Right cardiac atrium (tissue), 5 donors: ENCODE measurements around the gene CSF1R. TPM values are rescaled to one million over a fixed set of nuclear protein-coding genes. Genes with fewer than 3 reads are reported as not detected.
"Not testable (repeated sequence)": the region's sequence is repeated elsewhere in the genome, so short reads cannot be mapped to it uniquely, and the experiment has no call there.

Experiments
- ATAC-seq, 2 donors: fragments of 200-7000 bp; cut with Tn5 transposase; one replicate each; pipeline versions ENCODE4 v1.8.0 to v1.9.1; 2020; ENCODE audit warnings: moderate library complexity in 2 of 2, mild to moderate bottlenecking in 1 of 2
- DNase-seq, 3 donors: peaks; one replicate each; pipeline ENCODE4 v3.0.0-alpha.2; 2020
- H3K27ac ChIP-seq: one replicate; pipeline ENCODE4 v1.5.1; 2013; ENCODE audit warnings: mild to moderate bottlenecking, low read length, control low read depth, moderate library complexity
- H3K27me3 ChIP-seq: one replicate; pipeline ENCODE4 v1.6.1; 2013; ENCODE audit not compliant: control insufficient read depth, insufficient read depth
- H3K4me1 ChIP-seq: one replicate; pipeline ENCODE4 v1.6.1; 2013; ENCODE audit warnings: low read length; ENCODE audit not compliant: control insufficient read depth, insufficient read depth
- H3K4me3 ChIP-seq: one replicate; pipeline ENCODE4 v1.5.1; 2013; ENCODE audit warnings: low read length, control low read depth
- H3K9me3 ChIP-seq: one replicate; pipeline ENCODE4 v1.6.1; 2013; ENCODE audit warnings: low read length; ENCODE audit not compliant: control insufficient read depth
- WGBS: extraction: QIAGEN DNeasy Blood & Tissue Kit; methylation state at CpG from one replicate; pipeline ENCODE4 v1.1.7; 2013; 5-methylcytosine and 5-hydroxymethylcytosine counted together
- intact Hi-C, 4 donors: fragments of 100-400 bp; cut with DNase I; formaldehyde crosslinking; loops; one replicate each; pipeline versions ENCODE4 v1.11.0 to v1.14.0; 2022 to 2023
- polyA plus RNA-seq: library from polyadenylated mRNA; stranded (reverse); fragments of 200-250 nt; gene quantifications from one replicate; pipeline ENCODE4 v1.2.3, GENCODE V29; 2013
- total RNA-seq, 4 donors: library from RNA; stranded (reverse); fragmentation: NEBNext Ultra II Directional; extraction: Animal tissue kit (Norgen Biotek cat#: 25700); gene quantifications; one replicate each; pipeline ENCODE4 v1.2.1, GENCODE V29; 2021
- donor health status: healthy with polysubstance abuse.
- donor health status: DM: no; HTN: yes; CAD: no.
- donor health status: DM: no; HTN: no; CAD: no.
- donor health status: DM: no; HTN: yes; CAD: no; lungs with severe emphysema.
- donor health status: DM: yes; HTN: yes; CAD: no.

The CSF1R gene
- total and polyA plus RNA-seq, 5 donors = 4.5 to 31.6 (median 24.0) TPM

DNA sequence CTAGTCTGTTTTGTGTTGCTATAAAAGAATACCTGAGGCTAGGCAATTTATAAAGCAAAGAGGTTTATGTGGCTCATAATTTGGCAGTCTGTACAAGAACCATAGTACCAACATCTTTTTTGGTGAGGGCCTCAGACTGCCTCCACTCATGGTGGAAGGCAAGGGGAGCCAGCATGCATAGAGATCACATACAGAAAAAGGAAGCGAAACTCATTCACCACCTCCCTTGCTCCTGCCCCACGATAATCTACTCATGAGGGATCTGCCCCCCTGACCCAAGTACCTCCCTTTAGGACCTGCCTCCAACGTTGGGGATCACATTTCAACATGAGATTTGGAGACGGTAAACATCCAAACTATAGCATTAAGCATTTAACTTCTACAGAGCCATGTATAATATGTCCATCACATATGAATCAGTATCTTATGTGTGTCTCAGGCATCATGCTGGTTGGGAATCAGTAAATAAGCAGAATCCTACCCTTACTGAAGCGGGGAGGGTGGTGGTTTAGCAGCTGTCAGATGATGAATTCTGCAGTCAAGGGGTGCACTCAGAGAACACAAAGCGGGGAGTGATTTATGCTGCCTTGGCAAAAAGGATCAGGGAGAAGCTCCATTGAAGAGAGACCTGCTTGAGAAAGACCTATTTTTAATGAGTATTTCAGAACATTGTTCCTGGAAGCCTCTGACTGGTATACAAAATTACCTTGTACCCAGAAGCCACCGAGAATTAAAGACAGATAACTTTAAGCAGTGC is 51.0 kb downstream of the CSF1R start:
- ATAC-seq (no peak), DNase-seq (no peak)
- intact Hi-C loops = loop anchor here in 1 of 4 donors (10.0 kb wide), 1 partner anchor 189 kb away; no protein-coding TSS in a partner anchor
- Histone ChIP-seq H3K9me3 (no peaks in the 10 kb centered on the region), H3K4me1 (no peaks in the 10 kb centered on the region), H3K4me3 (no peak overlapping the region), H3K27ac (no peak overlapping the region), H3K27me3 (no peaks in the 10 kb centered on the region)
- 83% methylated on average over 7 of the region's 7 CpGs for WGBS

DNA sequence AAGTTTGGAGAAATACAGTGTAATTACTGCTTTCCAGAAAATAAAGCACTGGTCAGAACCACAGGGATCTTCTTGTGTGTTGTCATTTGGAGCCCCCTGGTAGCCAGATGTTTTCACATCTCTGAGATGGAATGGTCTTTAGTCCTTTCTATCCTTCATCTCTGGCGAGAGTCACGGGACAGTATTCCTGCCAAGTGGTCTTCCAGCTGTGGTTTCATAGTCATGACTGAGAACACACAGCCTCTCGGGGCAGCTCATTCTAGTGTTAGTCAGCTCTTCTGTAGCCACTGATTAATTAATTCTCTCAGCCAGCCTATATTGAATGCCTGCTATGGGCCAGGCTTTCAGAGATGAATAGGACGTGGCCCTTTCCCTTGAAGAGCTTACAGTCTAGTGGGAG is 51.7 kb downstream of the CSF1R start:
- H3K27ac ChIP-seq = no peak overlapping the region
- H3K27me3 ChIP-seq = no peaks in the 10 kb centered on the region
- no peaks in the 10 kb centered on the region for H3K4me1 ChIP-seq
- 74% methylated on average over 4 of the region's 4 CpGs for WGBS
- H3K4me3 ChIP-seq = no peak overlapping the region
- ATAC-seq (no peak), DNase-seq (no peak)
- no peaks in the 10 kb centered on the region for H3K9me3 ChIP-seq
- intact Hi-C loops = loop anchor here in 1 of 4 donors (10.0 kb wide), 1 partner anchor 190 kb away; no protein-coding TSS in a partner anchor

DNA sequence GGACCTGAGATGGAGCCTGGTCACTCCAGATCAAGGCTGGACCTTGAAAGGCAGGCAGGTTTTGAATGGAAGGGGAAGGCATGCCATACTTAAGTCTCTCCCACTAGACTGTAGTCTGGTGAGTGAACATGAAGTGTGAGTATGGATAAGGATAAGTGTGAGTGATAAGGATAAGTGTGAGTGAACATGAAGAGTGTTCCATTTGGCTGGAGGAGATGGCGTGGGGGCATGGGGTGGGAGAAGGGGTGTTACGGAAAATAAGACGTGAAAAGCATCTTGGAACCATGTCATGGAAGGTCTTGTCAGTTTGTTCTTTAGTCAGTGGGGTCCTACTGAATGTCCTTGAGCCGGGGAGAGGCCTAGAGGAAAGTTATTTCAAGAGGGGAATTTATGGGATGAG is 53.0 kb downstream of the CSF1R start:
- Histone ChIP-seq H3K4me1 (no peaks in the 10 kb centered on the region), H3K4me3 (no peak overlapping the region), H3K27me3 (no peaks in the 10 kb centered on the region), H3K27ac (no peak overlapping the region), H3K9me3 (no peaks in the 10 kb centered on the region)
- intact Hi-C loops = loop anchor here in 1 of 4 donors (10.0 kb wide), 1 partner anchor 191 kb away; no protein-coding TSS in a partner anchor
- no peak for DNase-seq
- 68% methylated on average over 4 of the region's 4 CpGs for WGBS
- ATAC-seq = peak in 1 of 2 donors; percentile 30

DNA sequence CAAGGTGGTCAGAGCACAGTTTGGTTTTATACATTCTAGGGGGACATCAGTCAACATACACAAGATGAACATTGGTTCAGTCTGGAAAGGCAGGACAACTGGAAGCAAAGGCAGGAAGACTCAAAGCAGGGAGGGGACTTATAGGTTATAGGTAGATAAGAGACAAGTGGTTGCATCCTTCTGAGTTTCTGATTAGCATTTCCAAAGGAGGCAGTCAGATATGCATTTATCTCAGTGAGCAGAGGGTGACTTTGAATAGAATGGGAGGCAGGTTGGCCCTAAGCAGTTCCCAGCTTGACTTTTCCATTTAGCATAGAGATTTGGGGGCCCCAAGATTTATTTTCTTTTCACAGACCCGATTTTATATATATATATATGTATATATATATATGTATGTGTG is 58.3 kb downstream of the CSF1R start:
- H3K9me3 ChIP-seq, H3K27me3 ChIP-seq, H3K4me1 ChIP-seq, H3K27ac ChIP-seq, H3K4me3 ChIP-seq, ATAC-seq, intact Hi-C loops, DNase-seq: not testable (repeated sequence)
- WGBS = 77% methylated on average over 1 of the region's 1 CpG

DNA sequence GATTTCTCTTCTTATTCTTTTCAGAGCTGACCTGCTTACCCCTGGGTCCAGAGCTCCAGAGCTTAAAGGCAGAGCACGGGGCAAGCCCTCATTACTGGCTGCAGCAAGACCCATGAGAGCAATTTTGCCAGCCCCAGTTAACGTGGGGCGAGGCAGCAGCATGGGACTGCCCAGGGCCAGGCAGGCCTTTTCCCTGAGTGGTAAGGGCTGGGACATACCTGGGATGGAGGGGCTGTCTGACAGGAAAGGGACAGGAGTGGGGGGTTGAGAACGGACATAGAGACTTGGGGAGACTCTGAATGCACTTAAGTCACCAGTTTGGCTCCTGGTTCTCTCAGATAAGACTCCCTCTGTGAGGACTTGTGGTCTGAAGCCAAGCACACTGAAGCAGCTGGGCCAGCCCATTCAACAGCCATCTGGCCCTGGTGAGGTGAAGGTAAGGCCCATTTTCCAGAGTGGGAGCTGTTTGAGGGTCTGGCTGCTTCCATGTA is 59.6 kb downstream of the CSF1R start:
- intact Hi-C loops = no loop called here
- Histone ChIP-seq H3K4me1 (no peaks in the 10 kb centered on the region), H3K9me3 (no peaks in the 10 kb centered on the region), H3K27me3 (no peaks in the 10 kb centered on the region), H3K27ac (no peak overlapping the region), H3K4me3 (no peak overlapping the region)
- 71% methylated on average over 4 of the region's 4 CpGs for WGBS
- DNase-seq (no peak), ATAC-seq (peak; percentile 7 to 26)

DNA sequence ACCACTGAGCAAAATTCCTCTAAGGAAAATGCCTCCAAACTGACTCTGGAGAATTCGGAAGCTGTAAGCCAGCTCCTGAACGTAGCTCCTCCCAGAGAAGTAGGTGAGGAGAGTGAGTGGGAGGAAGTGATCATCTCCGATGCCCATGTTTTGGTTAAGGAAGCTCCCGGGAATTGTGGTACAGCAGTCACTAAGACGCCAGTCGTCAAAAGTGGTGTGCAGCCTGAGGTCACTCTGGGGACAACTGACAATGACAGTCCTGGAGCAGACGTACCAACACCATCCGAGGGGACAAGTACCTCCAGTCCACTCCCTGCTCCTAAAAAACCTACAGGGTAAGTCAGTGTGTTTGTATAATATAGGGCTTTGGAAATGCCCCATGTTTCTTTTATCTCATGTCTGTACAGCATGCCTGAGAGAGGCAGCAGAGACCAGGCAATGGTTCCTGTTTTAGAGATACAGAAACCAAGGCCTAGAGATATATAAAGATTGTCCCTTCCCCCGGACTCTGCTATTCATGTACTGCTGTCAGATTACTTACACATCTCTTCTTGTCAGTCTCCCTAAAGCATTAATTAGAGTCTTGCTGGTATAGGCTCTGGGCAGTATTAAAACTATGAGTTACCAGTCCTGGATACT is 61.9 kb downstream of the CSF1R start:
- H3K27ac ChIP-seq = peak overlapping the region; percentile 59
- no peak overlapping the region for H3K4me3 ChIP-seq
- H3K27me3 ChIP-seq = no peaks in the 10 kb centered on the region
- no peaks in the 10 kb centered on the region for H3K9me3 ChIP-seq
- H3K4me1 ChIP-seq = no peaks in the 10 kb centered on the region
- ATAC-seq (no peak), DNase-seq (no peak)
- WGBS = 46% methylated on average over 9 of the region's 9 CpGs
- intact Hi-C loops = no loop called here

DNA sequence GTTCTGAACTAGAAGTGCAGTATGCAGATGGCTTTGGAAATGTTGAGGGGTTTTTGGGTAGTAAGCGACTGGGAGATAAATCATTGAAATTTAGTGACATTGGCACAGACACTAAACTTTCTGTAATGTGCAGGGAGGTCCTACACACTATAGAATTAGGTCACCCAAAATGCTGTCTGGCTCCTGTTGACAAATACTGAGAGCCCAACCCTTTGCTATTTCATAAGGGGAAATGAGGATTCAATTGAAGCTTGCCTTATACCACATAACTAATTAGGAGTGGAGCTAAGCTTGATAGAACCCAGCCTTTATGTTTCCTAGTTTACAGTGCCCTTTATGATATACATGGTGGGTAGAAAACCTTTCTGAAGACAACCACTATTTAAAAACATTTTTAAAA is 63.2 kb downstream of the CSF1R start:
- DNase-seq = no peak
- Histone ChIP-seq H3K27ac (peak overlapping the region; percentile 65), H3K4me3 (no peak overlapping the region), H3K27me3 (no peaks in the 10 kb centered on the region), H3K9me3 (no peaks in the 10 kb centered on the region), H3K4me1 (no peaks in the 10 kb centered on the region)
- intact Hi-C loops = no loop called here
- 89% methylated on average over 1 of the region's 1 CpG for WGBS
- ATAC-seq = no peak

DNA sequence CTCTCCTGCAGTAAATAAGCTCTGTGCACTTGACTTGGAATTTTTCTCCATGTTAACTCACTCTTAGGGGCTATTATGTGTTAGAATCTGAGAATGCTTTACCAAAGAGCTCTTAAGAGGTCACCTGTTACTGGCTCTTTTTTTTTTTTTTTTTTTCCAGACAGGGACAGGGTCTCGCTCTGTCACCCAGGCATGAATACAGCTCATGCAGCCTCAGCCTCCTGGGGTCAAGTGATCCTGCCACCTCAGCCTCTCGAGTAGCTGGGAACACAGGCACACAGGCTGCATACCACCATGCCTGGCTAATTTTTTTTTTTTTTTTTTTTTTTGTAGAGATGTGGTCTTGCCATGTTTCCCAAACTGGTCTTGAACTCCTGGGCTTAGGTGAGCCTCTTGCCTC is 63.7 kb downstream of the CSF1R start:
- 66% methylated on average over 2 of the region's 2 CpGs for WGBS

DNA sequence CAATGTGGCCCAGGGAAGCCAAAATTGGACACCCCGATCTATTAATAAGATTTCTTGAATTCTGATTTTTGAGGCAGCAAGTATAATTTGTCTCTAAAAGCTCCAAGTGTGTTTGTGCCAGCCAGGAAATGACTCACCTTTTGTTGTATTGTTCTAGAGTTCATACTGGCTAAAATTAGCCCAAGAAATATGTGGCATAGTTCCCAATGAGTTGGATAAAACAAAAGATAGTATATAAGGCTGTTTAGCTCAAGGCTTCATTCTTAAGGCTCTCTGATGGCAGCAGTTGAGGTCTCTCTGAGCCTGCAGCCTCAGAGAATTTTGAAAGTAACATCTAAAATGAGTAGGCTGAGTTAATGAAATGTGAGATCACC is 64.2 kb downstream of the CSF1R start:
- ATAC-seq = peak; percentile 69 to 84

More for the DNA sequence above, 63.7 kb downstream of the CSF1R start:
- Histone ChIP-seq H3K27me3 (no peaks in the 10 kb centered on the region), H3K9me3 (no peaks in the 10 kb centered on the region), H3K27ac (peak overlapping the region; percentile 78), H3K4me3 (no peak overlapping the region), H3K4me1 (no peaks in the 10 kb centered on the region)
- no peak for DNase-seq
- no peak for ATAC-seq
- intact Hi-C loops = no loop called here

DNA sequence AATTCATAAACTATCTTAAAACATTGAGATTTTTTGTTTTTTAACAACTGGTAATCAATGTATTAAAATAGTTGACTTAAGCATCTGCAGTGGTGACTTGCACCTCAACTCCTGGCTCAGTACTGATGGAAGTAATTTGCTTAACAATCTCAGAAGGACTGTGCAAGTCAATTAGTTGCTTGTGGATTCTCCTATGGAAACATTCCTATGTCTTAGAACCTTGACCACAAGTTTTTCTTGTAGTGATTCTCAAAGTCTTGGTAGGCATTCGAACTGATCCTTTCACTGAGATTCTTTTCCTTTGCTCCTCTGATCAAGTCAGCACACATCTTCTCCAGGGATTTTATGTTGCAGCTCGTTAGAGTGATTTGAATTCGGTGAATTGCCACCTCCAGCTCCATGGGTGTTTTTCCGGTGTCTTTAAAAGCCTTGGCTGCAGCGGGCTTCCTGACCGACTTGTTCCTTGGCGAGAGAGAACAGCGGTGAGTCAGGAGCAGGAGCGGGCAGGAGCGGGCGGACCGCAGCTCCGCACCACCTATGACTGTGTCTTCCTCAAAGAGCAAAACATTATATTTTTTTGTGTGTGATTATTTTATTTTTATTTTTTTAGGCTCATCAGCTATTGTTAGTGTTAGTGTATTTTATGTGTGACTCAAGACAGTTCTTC is 64.7 kb downstream of the CSF1R start:
- WGBS = 75% methylated on average over 13 of the region's 13 CpGs
- DNase-seq (peak in 1 of 3 donors; percentile 51), ATAC-seq (peak; percentile 61 to 84)
- intact Hi-C loops = no loop called here
- Histone ChIP-seq H3K4me3 (no peak overlapping the region), H3K27ac (peak overlapping the region; percentile 41), H3K27me3 (no peaks in the 10 kb centered on the region), H3K9me3 (no peaks in the 10 kb centered on the region), H3K4me1 (no peaks in the 10 kb centered on the region)

More for the DNA sequence above, 64.2 kb downstream of the CSF1R start:
- Histone ChIP-seq H3K4me3 (no peak overlapping the region), H3K4me1 (no peaks in the 10 kb centered on the region), H3K27ac (no peak overlapping the region), H3K27me3 (no peaks in the 10 kb centered on the region), H3K9me3 (no peaks in the 10 kb centered on the region)
- intact Hi-C loops = no loop called here
- WGBS = 62% methylated on average over 1 of the region's 1 CpG
- DNase-seq = no peak

DNA sequence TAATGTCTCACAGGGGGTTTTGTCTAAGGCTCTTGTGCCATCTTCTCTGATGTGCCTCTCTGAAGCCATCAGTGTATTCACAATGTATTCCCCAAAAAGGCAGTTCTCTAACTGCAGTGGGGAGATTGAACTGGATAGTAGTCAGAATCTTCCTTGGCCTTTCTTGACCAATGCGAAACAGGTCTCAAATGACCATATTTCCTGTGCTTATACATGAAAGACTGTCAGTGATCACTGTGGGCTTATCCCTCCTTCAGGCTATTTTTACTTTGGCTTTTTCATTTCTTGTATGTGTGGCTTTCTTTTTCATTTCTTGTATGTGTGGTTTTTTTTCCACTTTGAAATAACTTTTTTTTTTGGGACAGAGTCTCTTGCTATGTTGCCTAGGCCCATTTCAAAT is 66.1 kb downstream of the CSF1R start:
- no peaks in the 10 kb centered on the region for H3K27me3 ChIP-seq
- ATAC-seq = no peak
- no peak overlapping the region for H3K27ac ChIP-seq
- no peak for DNase-seq
- H3K9me3 ChIP-seq = no peaks in the 10 kb centered on the region
- H3K4me1 ChIP-seq = no peaks in the 10 kb centered on the region
- 88% methylated on average over 1 of the region's 1 CpG for WGBS
- intact Hi-C loops = no loop called here
- no peak overlapping the region for H3K4me3 ChIP-seq
